PC-3 (cell line): ENCODE data around the gene UBAP1. TPM values are rescaled to one million over a fixed set of nuclear protein-coding genes. Genes with fewer than 3 reads are reported as not detected.

Source experiments
- ATAC-seq: fragments of 200-7000 bp; cut with Tn5 transposase; 2 replicates; pipeline ENCODE4 v1.9.1; 2020; ENCODE audit warnings: mild to moderate bottlenecking, moderate library complexity
- BruUV-seq: library from RNA; stranded (reverse); fragments of 400-500 nt; replicated peaks from 2 replicates; lab custom pipeline; 2021; lab: Mats Ljungman, UMichigan
- CTCF ChIA-PET: fragments of 300-600 bp; sonication (Branson Sonifier 250); formaldehyde crosslinking; loops from one replicate; lab custom pipeline; 2022; ENCODE audit warnings: antibody characterized with exemption; lab: Charles Lee
- POLR2A ChIA-PET: fragments of 300-600 bp; sonication (Branson Sonifier 250); formaldehyde crosslinking; loops from one replicate; lab custom pipeline; 2022; ENCODE audit warnings: antibody characterized with exemption; ENCODE audit not compliant: unreplicated experiment; lab: Charles Lee
- DNase-seq: peaks from one replicate; pipeline ENCODE4 v3.0.0-alpha.2; 2015
- H2AFZ ChIP-seq: fragments of 300-600 bp; sonication (generic); 2 replicates; pipeline ENCODE4 v1.6.0; 2016; ENCODE audit warnings: antibody characterized with exemption, low read length
- H3F3A ChIP-seq: fragments of 300-600 bp; sonication (generic); one replicate; pipeline ENCODE4 v1.6.0; 2017; ENCODE audit warnings: antibody characterized with exemption, low read length, control low read depth, mild to moderate bottlenecking; ENCODE audit not compliant: unreplicated experiment
- H3K27ac ChIP-seq: fragments of 300-600 bp; sonication (generic); 2 replicates; pipeline ENCODE4 v1.5.1; 2016; ENCODE audit warnings: mild to moderate bottlenecking, low read length
- H3K27me3 ChIP-seq: fragments of 300-600 bp; sonication (generic); 2 replicates; pipeline ENCODE4 v1.6.1; 2016; ENCODE audit warnings: low read length, mixed read lengths
- H3K36me3 ChIP-seq: fragments of 300-600 bp; sonication (generic); 2 replicates; pipeline ENCODE4 v1.6.1; 2016; ENCODE audit warnings: low read depth, mixed run types, low read length, mixed read lengths
- H3K4me1 ChIP-seq: fragments of 300-600 bp; sonication (generic); 2 replicates; pipeline ENCODE4 v1.5.1; 2016; ENCODE audit warnings: low read length; ENCODE audit not compliant: insufficient read depth
- H3K4me2 ChIP-seq: fragments of 300-600 bp; sonication (generic); 2 replicates; pipeline ENCODE4 v1.6.0; 2016; ENCODE audit warnings: low read length
- H3K4me3 ChIP-seq: fragments of 300-600 bp; sonication (generic); 2 replicates; pipeline ENCODE4 v1.5.1; 2016; ENCODE audit warnings: mild to moderate bottlenecking, low read length, mixed read lengths
- H3K79me2 ChIP-seq: fragments of 300-600 bp; sonication (generic); 2 replicates; pipeline ENCODE4 v1.6.1; 2017; ENCODE audit warnings: low read length, mixed read lengths
- H3K9ac ChIP-seq: fragments of 300-600 bp; sonication (generic); 2 replicates; pipeline ENCODE4 v1.6.0; 2016; ENCODE audit warnings: mild to moderate bottlenecking, low read length
- H3K9me2 ChIP-seq: fragments of 300-600 bp; sonication (generic); replicated peaks from 2 replicates; pipeline ENCODE4 v1.6.1; 2016; ENCODE audit warnings: mixed run types, low read length, mixed read lengths
- H3K9me3 ChIP-seq: fragments of 300-600 bp; sonication (generic); 2 replicates; pipeline ENCODE4 v1.6.1; 2016; ENCODE audit warnings: low read length, mixed read lengths
- H4K20me1 ChIP-seq: fragments of 300-600 bp; sonication (generic); 2 replicates; pipeline ENCODE4 v1.6.1; 2016; ENCODE audit warnings: low read length, mixed read lengths
- EZH2 ChIP-seq: fragments of 300-600 bp; sonication (generic); IDR thresholded peaks from one replicate; pipeline ENCODE4 v1.6.1; 2017; ENCODE audit warnings: antibody characterized with exemption, mild to moderate bottlenecking, low read length; ENCODE audit not compliant: unreplicated experiment
- EZH2phosphoT487 ChIP-seq: fragments of 300-600 bp; sonication (generic); IDR thresholded peaks from 2 replicates; pipeline ENCODE4 v1.6.1; 2018; ENCODE audit warnings: mild to moderate bottlenecking, antibody characterized with exemption, low read length, borderline replicate concordance
- intact Hi-C: fragments of 100-400 bp; cut with micrococcal nuclease; formaldehyde crosslinking; loops from 2 replicates; pipeline ENCODE4 v1.9.0; 2023
- total RNA-seq: library from RNA; depleted of rRNA; stranded (reverse); fragments of >200 nt; gene quantifications from 2 replicates; pipeline ENCODE4 v1.2.3, GENCODE V29; 2014
- TF ChIP-seq, protein P1 (sequence below): fragments of 300-600 bp; sonication (generic); conservative IDR thresholded peaks from 2 replicates; pipeline ENCODE4 v1.5.1; 2017; ENCODE audit warnings: antibody characterized with exemption, low read depth, mild to moderate bottlenecking, low read length

The UBAP1 gene
- total RNA-seq, 1 experiment from 2014 or later: 15.2 TPM

DNA sequence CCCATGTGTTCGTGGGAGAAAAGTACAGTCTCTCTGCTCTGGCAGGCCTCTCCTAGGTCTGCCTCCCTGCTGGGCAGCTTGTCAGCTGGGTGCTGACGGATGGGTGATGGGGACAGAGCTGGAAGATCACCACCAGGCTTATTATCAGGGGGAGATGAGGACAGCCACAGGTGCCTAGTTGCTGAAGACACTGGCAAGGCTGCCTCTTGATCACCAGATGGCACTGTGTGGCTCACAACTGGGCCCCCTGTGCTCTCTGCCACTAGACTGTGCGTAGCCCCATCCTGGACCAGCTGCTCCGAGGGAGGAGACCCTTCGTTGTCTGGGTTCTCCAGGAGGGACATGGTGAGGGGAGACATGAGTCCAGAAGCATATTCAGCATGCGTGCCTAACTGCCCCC lies 77.3 kb downstream of the UBAP1 start:
- Histone ChIP-seq H4K20me1 (no peaks in the 10 kb centered on the region), H3K4me2 (no peak overlapping the region), H3K4me1 (peaks cover 29% of the 10 kb centered on the region), H3K4me3 (no peak overlapping the region), H3K9ac (no peak overlapping the region), H3K79me2 (no peaks in the 10 kb centered on the region), H3K9me2 (no peaks in the 10 kb centered on the region), H3F3A (peaks cover 11% of the 10 kb centered on the region), H3K27me3 (no peaks in the 10 kb centered on the region), H3K27ac (no peak overlapping the region), H2AFZ (no peak overlapping the region), H3K36me3 (peaks cover 9% of the 10 kb centered on the region; the same call in 1 of the 2 replicates), H3K9me3 (no peaks in the 10 kb centered on the region)
- no peak for TF ChIP-seq EZH2phosphoT487
- TF ChIP-seq, protein P1, sequence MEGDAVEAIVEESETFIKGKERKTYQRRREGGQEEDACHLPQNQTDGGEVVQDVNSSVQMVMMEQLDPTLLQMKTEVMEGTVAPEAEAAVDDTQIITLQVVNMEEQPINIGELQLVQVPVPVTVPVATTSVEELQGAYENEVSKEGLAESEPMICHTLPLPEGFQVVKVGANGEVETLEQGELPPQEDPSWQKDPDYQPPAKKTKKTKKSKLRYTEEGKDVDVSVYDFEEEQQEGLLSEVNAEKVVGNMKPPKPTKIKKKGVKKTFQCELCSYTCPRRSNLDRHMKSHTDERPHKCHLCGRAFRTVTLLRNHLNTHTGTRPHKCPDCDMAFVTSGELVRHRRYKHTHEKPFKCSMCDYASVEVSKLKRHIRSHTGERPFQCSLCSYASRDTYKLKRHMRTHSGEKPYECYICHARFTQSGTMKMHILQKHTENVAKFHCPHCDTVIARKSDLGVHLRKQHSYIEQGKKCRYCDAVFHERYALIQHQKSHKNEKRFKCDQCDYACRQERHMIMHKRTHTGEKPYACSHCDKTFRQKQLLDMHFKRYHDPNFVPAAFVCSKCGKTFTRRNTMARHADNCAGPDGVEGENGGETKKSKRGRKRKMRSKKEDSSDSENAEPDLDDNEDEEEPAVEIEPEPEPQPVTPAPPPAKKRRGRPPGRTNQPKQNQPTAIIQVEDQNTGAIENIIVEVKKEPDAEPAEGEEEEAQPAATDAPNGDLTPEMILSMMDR: peak; percentile 49
- ATAC-seq: no peak
- POLR2A ChIA-PET: no interaction called here
- intact Hi-C loops: loop anchor here (2.0 kb wide), 1 partner anchor 123 kb away; no protein-coding TSS in a partner anchor
- CTCF ChIA-PET: no interaction called here
- peak; percentile 5 for DNase-seq
- no TSS peak for BruUV-seq

DNA sequence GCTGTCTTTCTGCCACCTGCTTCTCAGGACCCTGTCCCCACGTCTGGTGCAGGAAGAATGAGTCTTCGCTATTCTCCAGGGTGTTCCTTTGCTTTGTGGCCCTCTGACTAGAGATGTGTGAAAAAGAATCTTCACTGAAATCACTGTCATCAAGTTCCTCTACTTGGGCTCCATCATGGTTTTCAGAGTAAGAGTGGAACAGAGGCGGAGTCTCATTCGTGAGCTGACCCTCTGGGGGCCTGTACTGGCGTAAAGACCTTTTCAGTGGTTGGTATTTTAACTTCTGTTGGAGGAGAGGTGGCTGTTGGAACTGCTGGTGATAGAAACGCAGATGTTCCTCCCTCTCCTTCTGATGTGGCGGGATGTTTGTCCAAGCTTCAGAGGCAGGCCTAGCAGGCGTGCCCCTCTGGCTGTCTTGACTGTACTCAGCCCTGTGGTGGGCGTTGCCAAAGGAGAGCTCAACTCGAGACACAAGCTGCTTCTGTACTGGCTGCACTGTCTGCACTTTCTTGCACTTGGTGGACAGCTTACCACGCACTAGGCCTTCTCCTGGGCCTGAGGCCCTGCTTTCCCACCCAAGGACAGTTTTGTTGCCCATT lies 78.2 kb downstream of the UBAP1 start:
- Histone ChIP-seq H3K4me2 (no peak overlapping the region), H4K20me1 (no peaks in the 10 kb centered on the region), H3F3A (peaks cover 11% of the 10 kb centered on the region), H3K9me2 (no peaks in the 10 kb centered on the region), H3K79me2 (no peaks in the 10 kb centered on the region), H2AFZ (no peak overlapping the region), H3K4me3 (no peak overlapping the region), H3K9me3 (no peaks in the 10 kb centered on the region), H3K4me1 (peaks cover 29% of the 10 kb centered on the region), H3K27me3 (no peaks in the 10 kb centered on the region), H3K27ac (no peak overlapping the region), H3K36me3 (peaks cover 9% of the 10 kb centered on the region; the same call in 1 of the 2 replicates), H3K9ac (no peak overlapping the region)
- ChIA-PET POLR2A (no interaction called here), CTCF (no interaction called here)
- TF ChIP-seq, protein P1: no peak
- TF ChIP-seq EZH2: no peak
- no peak for TF ChIP-seq EZH2phosphoT487
- intact Hi-C loops: loop anchor here (2.0 kb wide), 1 partner anchor 122 kb away; no protein-coding TSS in a partner anchor
- BruUV-seq: no TSS peak
- no peak for DNase-seq
- no peak for ATAC-seq

DNA sequence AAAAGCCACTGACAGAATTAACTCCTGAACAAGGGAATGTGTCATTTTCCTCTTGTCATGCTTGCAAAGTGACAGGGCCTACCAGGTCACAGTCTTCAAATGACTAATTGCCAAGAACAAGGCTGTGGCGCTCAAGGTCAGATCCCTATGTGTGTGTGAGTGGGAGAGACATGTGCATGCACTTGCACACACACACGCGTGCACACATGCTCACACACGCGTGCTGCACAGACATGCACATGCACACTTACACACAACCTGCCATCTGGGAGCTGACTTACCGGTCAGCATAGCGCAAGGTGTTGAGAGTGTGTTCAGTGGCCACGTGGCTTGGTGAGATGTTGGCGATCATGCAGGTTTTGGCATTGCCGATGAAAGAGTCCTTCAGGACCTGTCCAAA lies 80.5 kb downstream of the UBAP1 start:
- TF ChIP-seq EZH2 (no peak), EZH2phosphoT487 (no peak)
- TF ChIP-seq, protein P1: no peak
- CTCF ChIA-PET: no interaction called here
- Histone ChIP-seq H3K4me3 (no peak overlapping the region), H3K9me2 (no peaks in the 10 kb centered on the region), H3K4me2 (no peak overlapping the region), H3F3A (peaks cover 11% of the 10 kb centered on the region), H3K79me2 (no peaks in the 10 kb centered on the region), H4K20me1 (no peaks in the 10 kb centered on the region), H2AFZ (no peak overlapping the region), H3K27me3 (no peaks in the 10 kb centered on the region), H3K36me3 (peaks cover 5% of the 10 kb centered on the region; the same call in 1 of the 2 replicates), H3K9ac (no peak overlapping the region), H3K4me1 (peaks cover 21% of the 10 kb centered on the region), H3K9me3 (no peaks in the 10 kb centered on the region), H3K27ac (no peak overlapping the region)
- POLR2A ChIA-PET: no interaction called here
- ATAC-seq (no peak), DNase-seq (no peak)
- intact Hi-C loops: no loop called here
- no TSS peak for BruUV-seq
